C4-2B (cell line): ENCODE measurements around the gene GPR151.

Source experiments
- H3K27ac ChIP-seq: fragments of 450-650 bp; 2 replicates; pipeline ENCODE4 v1.5.1; 2017
- ZFX ChIP-seq: fragments of 450-650 bp; IDR thresholded peaks from 2 replicates; pipeline ENCODE4 v1.6.1; 2017
- TF ChIP-seq, protein P1 (sequence below): fragments of 450-650 bp; conservative IDR thresholded peaks from 2 replicates; pipeline ENCODE4 v1.5.1; 2017; ENCODE audit warnings: mild to moderate bottlenecking

Gene GPR151

DNA sequence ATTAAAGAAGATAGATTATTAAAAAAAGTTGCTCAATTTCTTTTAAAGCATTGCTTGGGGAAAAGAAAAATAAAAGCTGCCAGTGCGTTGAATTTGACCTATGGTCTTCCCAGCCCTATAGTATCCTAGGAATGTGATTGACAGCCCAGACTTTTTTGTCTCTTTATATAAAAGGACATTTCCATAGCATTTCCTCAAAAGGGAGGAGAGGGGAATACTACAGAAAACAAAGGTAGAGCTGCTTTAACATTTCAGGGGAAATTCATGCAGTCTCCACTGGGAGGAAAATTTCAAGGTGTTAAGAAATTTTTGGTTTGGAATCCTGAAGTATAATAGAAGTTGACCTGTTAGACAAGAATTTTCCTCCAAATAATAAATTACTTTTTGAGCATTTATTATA lies 17.9 kb upstream of the GPR151 start:
- TF ChIP-seq, protein P1, sequence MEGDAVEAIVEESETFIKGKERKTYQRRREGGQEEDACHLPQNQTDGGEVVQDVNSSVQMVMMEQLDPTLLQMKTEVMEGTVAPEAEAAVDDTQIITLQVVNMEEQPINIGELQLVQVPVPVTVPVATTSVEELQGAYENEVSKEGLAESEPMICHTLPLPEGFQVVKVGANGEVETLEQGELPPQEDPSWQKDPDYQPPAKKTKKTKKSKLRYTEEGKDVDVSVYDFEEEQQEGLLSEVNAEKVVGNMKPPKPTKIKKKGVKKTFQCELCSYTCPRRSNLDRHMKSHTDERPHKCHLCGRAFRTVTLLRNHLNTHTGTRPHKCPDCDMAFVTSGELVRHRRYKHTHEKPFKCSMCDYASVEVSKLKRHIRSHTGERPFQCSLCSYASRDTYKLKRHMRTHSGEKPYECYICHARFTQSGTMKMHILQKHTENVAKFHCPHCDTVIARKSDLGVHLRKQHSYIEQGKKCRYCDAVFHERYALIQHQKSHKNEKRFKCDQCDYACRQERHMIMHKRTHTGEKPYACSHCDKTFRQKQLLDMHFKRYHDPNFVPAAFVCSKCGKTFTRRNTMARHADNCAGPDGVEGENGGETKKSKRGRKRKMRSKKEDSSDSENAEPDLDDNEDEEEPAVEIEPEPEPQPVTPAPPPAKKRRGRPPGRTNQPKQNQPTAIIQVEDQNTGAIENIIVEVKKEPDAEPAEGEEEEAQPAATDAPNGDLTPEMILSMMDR = no peak
- no peak for TF ChIP-seq ZFX
- H3K27ac ChIP-seq = no peak overlapping the region

DNA sequence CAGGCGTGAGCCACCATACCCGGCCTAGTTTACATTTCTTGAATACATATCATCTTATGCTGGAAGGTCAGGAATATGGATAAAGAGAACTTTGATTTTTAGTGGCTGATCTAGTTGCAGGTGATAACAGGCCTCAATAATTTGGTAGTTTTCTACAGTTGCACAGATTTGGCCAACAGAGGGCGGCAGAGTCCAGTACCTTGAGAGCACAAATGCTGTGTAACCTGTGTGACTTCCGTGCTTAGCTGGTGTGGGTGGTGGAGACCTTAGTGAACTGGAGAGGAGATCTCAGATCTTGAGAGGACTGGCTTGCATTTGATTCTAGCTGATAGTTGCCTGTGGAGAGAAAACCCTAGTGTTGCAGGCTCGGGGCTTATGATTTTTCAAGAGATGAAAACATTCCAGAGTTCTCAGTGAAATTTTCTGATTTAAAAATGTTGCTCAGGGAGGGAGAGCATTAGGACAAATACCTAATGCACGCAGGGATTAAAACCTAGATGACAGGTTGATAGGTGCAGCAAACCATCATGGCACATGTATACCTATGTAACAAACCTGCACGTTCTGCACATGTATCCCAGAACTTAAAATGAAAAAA lies 17.4 kb upstream of the GPR151 start:
- H3K27ac ChIP-seq = no peak overlapping the region
- TF ChIP-seq, protein P1 = peak; percentile 95
- no peak for TF ChIP-seq ZFX

DNA sequence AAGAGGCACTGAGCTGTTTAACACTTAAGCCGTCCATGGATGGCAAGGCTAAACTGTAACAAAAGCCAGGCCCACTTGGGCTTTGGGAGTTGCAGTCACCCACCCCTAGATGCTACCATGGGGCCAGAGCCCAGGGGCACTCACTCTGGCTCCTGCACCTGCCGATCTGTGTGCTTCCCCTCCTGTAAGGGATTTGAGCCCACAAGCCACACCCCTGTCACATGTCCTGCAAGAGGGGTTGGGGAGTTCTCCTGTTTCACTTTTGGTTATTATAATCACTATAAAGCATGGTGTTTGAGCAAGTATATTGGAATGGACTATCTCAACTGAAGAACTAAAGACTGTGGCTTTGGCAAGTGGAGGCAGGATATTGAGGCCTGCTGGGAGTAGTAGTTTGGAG lies 14.0 kb upstream of the GPR151 start:
- no peak overlapping the region for H3K27ac ChIP-seq
- no peak for TF ChIP-seq ZFX
- TF ChIP-seq, protein P1 = no peak

GRCh38 chr5:146528236-146528635 lies 12.2 kb upstream of the GPR151 start:
- TF ChIP-seq ZFX = no peak
- TF ChIP-seq, protein P1 = peak; percentile 18; the same call in 1 of the 2 replicates
- no peak overlapping the region for H3K27ac ChIP-seq

DNA sequence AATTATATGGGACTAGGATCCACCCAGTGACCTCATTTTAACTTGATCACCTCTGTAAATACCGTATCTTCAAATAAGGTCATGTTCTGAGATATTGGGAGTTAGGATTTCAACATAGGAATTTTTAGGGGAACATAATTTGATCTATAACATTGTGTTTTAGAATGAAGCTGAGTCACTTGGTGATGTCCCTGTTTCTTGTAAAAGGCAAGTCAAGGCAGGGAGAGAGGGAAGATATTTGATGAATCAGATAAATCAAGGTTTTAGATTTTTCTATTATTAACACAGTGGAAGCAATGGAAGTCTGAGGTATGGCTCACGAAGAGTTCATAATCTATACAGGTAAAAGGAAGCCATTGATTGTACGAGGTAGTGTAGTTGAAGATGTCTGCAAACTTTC lies 11.8 kb upstream of the GPR151 start:
- no peak for TF ChIP-seq ZFX
- TF ChIP-seq, protein P1 = no peak
- H3K27ac ChIP-seq = no peak overlapping the region

- TF ChIP-seq, protein P1 = no peak
- TF ChIP-seq ZFX = no peak
Measured at GRCh38 chr5:146523698-146524097, 7.7 kb upstream of the GPR151 start.

GRCh38 chr5:146521403-146522106 lies 5.6 kb upstream of the GPR151 start:
- TF ChIP-seq ZFX = no peak
- TF ChIP-seq, protein P1 = no peak
- no peak overlapping the region for H3K27ac ChIP-seq

More at GRCh38 chr5:146523698-146524097, 7.7 kb upstream of the GPR151 start:
- no peak overlapping the region for H3K27ac ChIP-seq
